Measurements from ENCODE around the gene CAST. TPM values are rescaled to one million over a fixed set of nuclear protein-coding genes. Genes with fewer than 3 reads are reported as not detected.

CAST gene
- total RNA-seq, 1 experiment from 2014 or later, result 52.3 TPM

DNA sequence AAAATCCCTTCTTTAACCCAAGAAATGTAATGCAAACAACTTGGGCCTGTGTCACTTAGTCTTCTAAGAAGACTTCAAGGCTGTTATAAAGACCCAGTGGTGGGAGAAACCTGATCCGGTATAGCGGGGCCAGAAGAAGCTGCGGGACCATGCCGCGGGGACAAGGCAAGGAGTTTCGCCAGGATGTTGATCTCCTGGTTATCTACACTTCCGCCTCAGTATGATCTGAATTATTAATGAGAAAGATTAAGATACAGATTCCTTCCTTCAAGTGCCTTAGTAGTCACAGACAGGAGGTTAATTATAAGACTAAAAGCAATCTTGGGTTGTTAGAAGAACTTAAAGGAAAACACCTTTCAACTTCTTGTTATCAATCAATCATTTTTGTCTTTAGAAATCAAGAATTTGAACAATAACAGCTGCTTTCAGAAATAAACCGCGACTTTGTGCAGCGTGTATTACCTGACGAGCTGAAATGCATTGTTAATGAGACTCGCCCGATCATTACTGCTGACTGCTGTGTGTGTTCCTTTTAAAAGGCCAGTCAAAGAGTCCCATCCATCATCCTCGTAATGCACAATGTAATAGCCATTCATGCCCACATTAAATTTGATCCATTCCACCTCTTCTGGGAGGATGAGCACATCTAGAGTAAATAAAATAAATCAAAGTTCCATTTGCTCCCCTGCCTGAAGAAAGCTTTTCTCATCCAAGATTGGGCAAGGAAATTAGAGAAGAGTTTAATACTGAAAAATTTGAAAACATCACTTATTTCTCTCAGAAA is 123.3 kb downstream of the CAST start:
- WGBS (ENCODE audit: extremely low coverage, insufficient read length, low lambda C conversion rate), result no CpG with 5 or more reads among the region's 14 CpGs
- peaks cover 0 to 11% (median 6%) of the 10 kb centered on the region in 3 experiments; a peak in 5 of 7 replicates for H3K36me3 Mint-ChIP-seq (ENCODE audit: insufficient read depth in 1 of 3, low read depth in 3 of 3)

More for the DNA sequence above, 123.3 kb downstream of the CAST start:
- Histone ChIP-seq H3K9ac (ENCODE audit: extremely low read depth, insufficient read length, low read length) (no peak overlapping the region), H3K14ac (ENCODE audit: insufficient read depth, low read length) (no peak overlapping the region), H4K20me1 (ENCODE audit: control insufficient read depth, insufficient read depth, insufficient read length) (no peaks in the 10 kb centered on the region), H2BK5ac (ENCODE audit: insufficient read length, low read length) (no peak overlapping the region), H3K4me2 (ENCODE audit: insufficient read depth, insufficient read length, low read length) (no peak overlapping the region), H3K18ac (ENCODE audit: insufficient read length, low read depth, low read length) (no peak overlapping the region), H3K9me3 (ENCODE audit: control insufficient read depth, low read depth, low read length) (no peaks in the 10 kb centered on the region), H3T11ph (ENCODE audit: low read length) (no peak overlapping the region), H2BK15ac (ENCODE audit: low read depth, low read length) (no peak overlapping the region), H3K79me2 (ENCODE audit: insufficient read depth, low read length) (no peaks in the 10 kb centered on the region), H4K8ac (replicated peaks; ENCODE audit: insufficient read length, low read depth, low read length) (no peak overlapping the region), H2AK5ac (ENCODE audit: insufficient read length, low read length) (no peak overlapping the region), H3K23ac (ENCODE audit: insufficient read length, low read depth, low read length) (no peak overlapping the region), H2BK12ac (ENCODE audit: insufficient read length, low read depth, low read length) (no peak overlapping the region), H2BK120ac (ENCODE audit: low read depth, low read length, poor library complexity, severe bottlenecking) (no peak overlapping the region), H3K79me1 (ENCODE audit: insufficient read depth, low read depth, low read length, poor library complexity, severe bottlenecking) (no peaks in the 10 kb centered on the region), H3K56ac (ENCODE audit: insufficient read length, low read depth, low read length) (no peak overlapping the region), H4K5ac (ENCODE audit: insufficient read length, low read depth, low read length) (no peak overlapping the region), H3K4me1 (ENCODE audit: insufficient read depth, low read length) (no peaks in the 10 kb centered on the region), H4K91ac (ENCODE audit: insufficient read length, low read depth, low read length) (no peak overlapping the region), H2AFZ (ENCODE audit: low read length) (no peak overlapping the region), H3K4ac (ENCODE audit: low read depth, low read length) (no peak overlapping the region), H3K27ac (ENCODE audit: insufficient read length, low read depth, low read length) (no peak overlapping the region), H2BK20ac (ENCODE audit: low read depth, low read length, poor library complexity, severe bottlenecking) (no peak overlapping the region), H3K23me2 (ENCODE audit: insufficient read length, low read depth, low read length, poor library complexity, severe bottlenecking) (no peaks in the 10 kb centered on the region), H3K27me3 (ENCODE audit: insufficient read depth, low read length) (no peaks in the 10 kb centered on the region)
- Mint-ChIP-seq H3K27me3 (ENCODE audit: low read depth) (no peaks in the 10 kb centered on the region), H3K4me1 (peaks cover under 1 to 5% of the 10 kb centered on the region in 2 experiments), H3K4me3 (no peak overlapping the region), H3K27ac (no peak overlapping the region), H3K9me3 (no peaks in the 10 kb centered on the region)
- TF ChIP-seq, protein P1, sequence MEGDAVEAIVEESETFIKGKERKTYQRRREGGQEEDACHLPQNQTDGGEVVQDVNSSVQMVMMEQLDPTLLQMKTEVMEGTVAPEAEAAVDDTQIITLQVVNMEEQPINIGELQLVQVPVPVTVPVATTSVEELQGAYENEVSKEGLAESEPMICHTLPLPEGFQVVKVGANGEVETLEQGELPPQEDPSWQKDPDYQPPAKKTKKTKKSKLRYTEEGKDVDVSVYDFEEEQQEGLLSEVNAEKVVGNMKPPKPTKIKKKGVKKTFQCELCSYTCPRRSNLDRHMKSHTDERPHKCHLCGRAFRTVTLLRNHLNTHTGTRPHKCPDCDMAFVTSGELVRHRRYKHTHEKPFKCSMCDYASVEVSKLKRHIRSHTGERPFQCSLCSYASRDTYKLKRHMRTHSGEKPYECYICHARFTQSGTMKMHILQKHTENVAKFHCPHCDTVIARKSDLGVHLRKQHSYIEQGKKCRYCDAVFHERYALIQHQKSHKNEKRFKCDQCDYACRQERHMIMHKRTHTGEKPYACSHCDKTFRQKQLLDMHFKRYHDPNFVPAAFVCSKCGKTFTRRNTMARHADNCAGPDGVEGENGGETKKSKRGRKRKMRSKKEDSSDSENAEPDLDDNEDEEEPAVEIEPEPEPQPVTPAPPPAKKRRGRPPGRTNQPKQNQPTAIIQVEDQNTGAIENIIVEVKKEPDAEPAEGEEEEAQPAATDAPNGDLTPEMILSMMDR (conservative IDR thresholded peaks at IDR 0.05), result no peak
- DNase-seq, result no peak

Data from H9 (cell line).